GM23338 (cell line): ENCODE data around the gene NUAK2. TPM values are rescaled to one million over a fixed set of nuclear protein-coding genes. Genes with fewer than 3 reads are reported as not detected.

Source experiments
- ATAC-seq: fragments of 200-7000 bp; cut with Tn5 transposase; 3 replicates; pipeline ENCODE4 v1.9.1; 2020
- DNase-seq: peaks from one replicate; pipeline ENCODE4 v3.0.0-alpha.2; 2015; ENCODE audit warnings: low spot score
- H2AFZ ChIP-seq: fragments of 200-600 bp; sonication (generic); 2 replicates; pipeline ENCODE4 v1.8.0; 2016; ENCODE audit warnings: antibody characterized with exemption, mild to moderate bottlenecking, moderate library complexity
- H3F3A ChIP-seq: fragments of 200-600 bp; sonication (generic); replicated peaks from 2 replicates; pipeline ENCODE4 v1.8.0; 2017; ENCODE audit warnings: antibody characterized with exemption, mixed run types, low read depth
- H3K27ac ChIP-seq: fragments of 200-600 bp; sonication (generic); 2 replicates; pipeline ENCODE4 v1.6.1; 2016; ENCODE audit warnings: low read depth
- H3K27me3 ChIP-seq: fragments of 200-600 bp; sonication (generic); 2 replicates; pipeline ENCODE4 v1.8.0; 2016; ENCODE audit warnings: mild to moderate bottlenecking, mixed run types, moderate library complexity; ENCODE audit not compliant: insufficient read depth
- H3K36me3 ChIP-seq: fragments of 200-600 bp; sonication (generic); 2 replicates; pipeline ENCODE4 v1.8.0; 2016; ENCODE audit warnings: mild to moderate bottlenecking; ENCODE audit not compliant: insufficient read depth
- H3K4me1 ChIP-seq: fragments of 200-600 bp; sonication (generic); 2 replicates; pipeline ENCODE4 v1.8.0; 2016; ENCODE audit warnings: mild to moderate bottlenecking, moderate library complexity; ENCODE audit not compliant: insufficient read depth
- H3K4me2 ChIP-seq: fragments of 200-600 bp; sonication (generic); 2 replicates; pipeline ENCODE4 v1.7.1; 2017; ENCODE audit warnings: mixed run types
- H3K4me3 ChIP-seq: fragments of 200-600 bp; sonication (generic); 2 replicates; pipeline ENCODE4 v1.6.1; 2016; ENCODE audit warnings: mixed run types
- H3K79me2 ChIP-seq: fragments of 200-600 bp; sonication (generic); replicated peaks from 2 replicates; pipeline ENCODE4 v1.8.0; 2017; ENCODE audit warnings: mild to moderate bottlenecking; ENCODE audit not compliant: insufficient read depth
- H3K9me2 ChIP-seq: fragments of 200-600 bp; sonication (generic); 2 replicates; pipeline ENCODE4 v1.8.0; 2017; ENCODE audit not compliant: insufficient read depth
- H4K20me1 ChIP-seq: fragments of 200-600 bp; sonication (generic); replicated peaks from 2 replicates; pipeline ENCODE4 v1.8.0; 2017; ENCODE audit warnings: mild to moderate bottlenecking; ENCODE audit not compliant: insufficient read depth
- H3K27ac Mint-ChIP-seq: 2 replicates; pipeline ENCODE4 v1.8.0; 2020; ENCODE audit warnings: inconsistent platforms, mild to moderate bottlenecking, moderate library complexity, mixed read lengths
- H3K27me3 Mint-ChIP-seq: 3 replicates; pipeline ENCODE4 v1.8.0; 2022; ENCODE audit warnings: low read depth, mild to moderate bottlenecking, moderate library complexity, mixed read lengths, inconsistent platforms; ENCODE audit not compliant: insufficient read depth, poor library complexity
- H3K36me3 Mint-ChIP-seq: 3 replicates; pipeline ENCODE4 v1.8.0; 2021; ENCODE audit warnings: low read depth, mild to moderate bottlenecking, inconsistent platforms, moderate library complexity, mixed read lengths
- H3K4me1 Mint-ChIP-seq: 3 replicates; pipeline ENCODE4 v1.8.0; 2020; ENCODE audit warnings: mild to moderate bottlenecking, inconsistent platforms, mixed read lengths
- H3K4me3 Mint-ChIP-seq: 3 replicates; pipeline ENCODE4 v1.8.0; 2021; ENCODE audit warnings: moderate library complexity, mild to moderate bottlenecking, inconsistent platforms, mixed read lengths
- H3K9me3 Mint-ChIP-seq: 3 replicates; pipeline ENCODE4 v1.8.0; 2020; ENCODE audit warnings: moderate library complexity, mild to moderate bottlenecking, inconsistent platforms, mixed read lengths
- EZH2 ChIP-seq: fragments of 200-600 bp; sonication (generic); IDR thresholded peaks from one replicate; pipeline ENCODE4 v1.8.0; 2017; ENCODE audit warnings: antibody characterized with exemption, mild to moderate bottlenecking, low read depth; ENCODE audit not compliant: unreplicated experiment
- NANOG ChIP-seq: IDR thresholded peaks from 2 replicates; pipeline ENCODE4 v1.6.1; 2016; ENCODE audit warnings: antibody characterized with exemption, borderline replicate concordance
- ZNF114 ChIP-seq: fragments of 250-450 bp; sonication (Bioruptor Pico); IDR thresholded peaks from 2 replicates; pipeline ENCODE4 v1.5.0; 2020; ENCODE audit warnings: mild to moderate bottlenecking, moderate library complexity
- polyA plus RNA-seq: library from polyadenylated mRNA; unstranded; fragments of >200 nt; fragmentation: Nextera tagmentation; extraction: Ambion mirVana; gene quantifications from 2 replicates; pipeline ENCODE4 v1.2.1, GENCODE V29; 2016
- total RNA-seq: library from RNA; depleted of rRNA; stranded (reverse); fragments of >200 nt; shearing (Covaris generic); gene quantifications from 2 replicates; pipeline ENCODE4 v1.2.3, GENCODE V29; 2014
- TF ChIP-seq, protein P1 (sequence below): IDR thresholded peaks from one replicate; pipeline ENCODE4 v1.6.1; 2018; ENCODE audit warnings: antibody characterized with exemption; ENCODE audit not compliant: unreplicated experiment
- TF ChIP-seq, protein P2 (sequence below), 2 experiments: fragments of 200-600 bp in 1 of 2; sonication (generic) in 1 of 2; conservative IDR thresholded peaks; 2 replicates each; pipeline versions ENCODE4 v1.5.1 to v1.6.1; 2016 to 2017; ENCODE audit warnings: antibody characterized with exemption in 2 of 2, low read depth in 2 of 2, mild to moderate bottlenecking in 2 of 2, moderate library complexity in 1 of 2

Gene NUAK2
- total and polyA plus RNA-seq, 2 experiments from 2014 or later = 7.8 to 15.3 TPM

DNA sequence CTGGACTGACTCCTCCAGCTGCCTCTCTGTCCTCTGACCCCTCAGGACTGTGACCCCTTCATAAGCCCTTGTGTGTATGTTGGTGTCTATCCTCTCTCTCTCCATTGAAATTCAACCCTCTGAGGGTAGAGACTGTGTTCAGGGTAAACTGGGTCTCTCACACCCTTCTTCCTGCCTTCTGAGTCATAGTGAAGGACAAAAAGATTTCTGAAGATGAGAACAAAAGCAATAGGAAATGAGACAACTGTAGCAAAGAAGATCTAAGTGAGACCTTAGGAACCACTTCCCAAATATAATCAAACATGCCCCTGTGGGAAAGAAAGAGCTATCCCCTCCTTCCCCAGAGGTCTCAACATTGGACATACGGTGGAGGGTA, 16.9 kb downstream of the NUAK2 start (continued):
- TF ChIP-seq, protein P1, sequence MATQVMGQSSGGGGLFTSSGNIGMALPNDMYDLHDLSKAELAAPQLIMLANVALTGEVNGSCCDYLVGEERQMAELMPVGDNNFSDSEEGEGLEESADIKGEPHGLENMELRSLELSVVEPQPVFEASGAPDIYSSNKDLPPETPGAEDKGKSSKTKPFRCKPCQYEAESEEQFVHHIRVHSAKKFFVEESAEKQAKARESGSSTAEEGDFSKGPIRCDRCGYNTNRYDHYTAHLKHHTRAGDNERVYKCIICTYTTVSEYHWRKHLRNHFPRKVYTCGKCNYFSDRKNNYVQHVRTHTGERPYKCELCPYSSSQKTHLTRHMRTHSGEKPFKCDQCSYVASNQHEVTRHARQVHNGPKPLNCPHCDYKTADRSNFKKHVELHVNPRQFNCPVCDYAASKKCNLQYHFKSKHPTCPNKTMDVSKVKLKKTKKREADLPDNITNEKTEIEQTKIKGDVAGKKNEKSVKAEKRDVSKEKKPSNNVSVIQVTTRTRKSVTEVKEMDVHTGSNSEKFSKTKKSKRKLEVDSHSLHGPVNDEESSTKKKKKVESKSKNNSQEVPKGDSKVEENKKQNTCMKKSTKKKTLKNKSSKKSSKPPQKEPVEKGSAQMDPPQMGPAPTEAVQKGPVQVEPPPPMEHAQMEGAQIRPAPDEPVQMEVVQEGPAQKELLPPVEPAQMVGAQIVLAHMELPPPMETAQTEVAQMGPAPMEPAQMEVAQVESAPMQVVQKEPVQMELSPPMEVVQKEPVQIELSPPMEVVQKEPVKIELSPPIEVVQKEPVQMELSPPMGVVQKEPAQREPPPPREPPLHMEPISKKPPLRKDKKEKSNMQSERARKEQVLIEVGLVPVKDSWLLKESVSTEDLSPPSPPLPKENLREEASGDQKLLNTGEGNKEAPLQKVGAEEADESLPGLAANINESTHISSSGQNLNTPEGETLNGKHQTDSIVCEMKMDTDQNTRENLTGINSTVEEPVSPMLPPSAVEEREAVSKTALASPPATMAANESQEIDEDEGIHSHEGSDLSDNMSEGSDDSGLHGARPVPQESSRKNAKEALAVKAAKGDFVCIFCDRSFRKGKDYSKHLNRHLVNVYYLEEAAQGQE = no peak
- TF ChIP-seq ZNF114 (CRISPR knock-in tag) (no peak), NANOG (no peak)

DNA sequence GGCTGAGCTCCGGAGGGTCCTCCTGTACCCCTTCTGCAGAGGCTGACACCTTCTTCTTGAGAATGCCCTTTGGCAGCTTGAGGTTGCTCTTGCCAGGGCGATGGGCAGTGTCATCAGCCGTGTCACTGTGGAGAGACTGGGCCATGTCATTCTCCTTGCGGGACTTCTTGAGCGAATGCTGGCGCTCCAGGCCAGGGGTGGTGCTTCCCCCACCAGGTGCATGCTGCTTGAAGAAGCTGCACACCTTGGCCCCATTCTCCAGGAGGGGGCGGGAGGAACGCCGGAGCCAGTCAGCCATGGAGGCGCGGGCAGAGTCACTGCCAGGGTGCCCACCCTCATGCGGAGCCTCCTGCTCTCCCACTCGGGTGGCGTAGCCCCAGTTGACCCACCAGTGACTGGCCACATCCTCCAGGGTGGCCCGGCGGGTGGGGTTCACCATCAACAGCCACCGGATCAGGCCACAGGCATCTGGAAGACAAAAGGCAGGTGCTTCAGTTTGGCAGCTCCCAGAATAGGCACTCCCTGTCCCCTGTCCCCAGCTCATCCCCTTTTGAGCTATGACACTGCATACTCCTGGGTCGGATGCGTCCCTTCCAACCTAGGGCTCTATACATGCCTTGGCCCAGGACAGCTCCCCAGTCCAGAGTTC, 17.4 kb downstream of the NUAK2 start:
- no peaks in the 10 kb centered on the region for H4K20me1 ChIP-seq
- Mint-ChIP-seq H3K36me3 (peaks cover 69% of the 10 kb centered on the region), H3K4me1 (peaks cover 33% of the 10 kb centered on the region)

More for the DNA sequence above, 17.4 kb downstream of the NUAK2 start:
- Histone ChIP-seq H3F3A (peaks cover 12% of the 10 kb centered on the region), H3K79me2 (peaks cover 4% of the 10 kb centered on the region; the same call in 1 of the 2 replicates), H3K27ac (peak overlapping the region; percentile 100; the same call in 1 of the 2 replicates), H3K9me2 (no peaks in the 10 kb centered on the region), H3K27me3 (no peaks in the 10 kb centered on the region), H2AFZ (no peak overlapping the region), H3K4me2 (no peak overlapping the region), H3K4me1 (peaks cover 25% of the 10 kb centered on the region), H3K36me3 (peaks cover 29% of the 10 kb centered on the region), H3K4me3 (no peak overlapping the region)
- ATAC-seq (no peak), DNase-seq (no peak)
- TF ChIP-seq EZH2 = no peak
- TF ChIP-seq, protein P1 = no peak
- TF ChIP-seq, protein P2, sequence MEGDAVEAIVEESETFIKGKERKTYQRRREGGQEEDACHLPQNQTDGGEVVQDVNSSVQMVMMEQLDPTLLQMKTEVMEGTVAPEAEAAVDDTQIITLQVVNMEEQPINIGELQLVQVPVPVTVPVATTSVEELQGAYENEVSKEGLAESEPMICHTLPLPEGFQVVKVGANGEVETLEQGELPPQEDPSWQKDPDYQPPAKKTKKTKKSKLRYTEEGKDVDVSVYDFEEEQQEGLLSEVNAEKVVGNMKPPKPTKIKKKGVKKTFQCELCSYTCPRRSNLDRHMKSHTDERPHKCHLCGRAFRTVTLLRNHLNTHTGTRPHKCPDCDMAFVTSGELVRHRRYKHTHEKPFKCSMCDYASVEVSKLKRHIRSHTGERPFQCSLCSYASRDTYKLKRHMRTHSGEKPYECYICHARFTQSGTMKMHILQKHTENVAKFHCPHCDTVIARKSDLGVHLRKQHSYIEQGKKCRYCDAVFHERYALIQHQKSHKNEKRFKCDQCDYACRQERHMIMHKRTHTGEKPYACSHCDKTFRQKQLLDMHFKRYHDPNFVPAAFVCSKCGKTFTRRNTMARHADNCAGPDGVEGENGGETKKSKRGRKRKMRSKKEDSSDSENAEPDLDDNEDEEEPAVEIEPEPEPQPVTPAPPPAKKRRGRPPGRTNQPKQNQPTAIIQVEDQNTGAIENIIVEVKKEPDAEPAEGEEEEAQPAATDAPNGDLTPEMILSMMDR (conservative IDR thresholded peaks at IDR 0.05; ENCODE audit: low read depth in 2 of 2) = 0 out of 4 replicates have a peak, but pooled peaks of 1 of the 2 experiments have one; percentile 6
- Mint-ChIP-seq H3K27ac (peak overlapping the region; percentile 79), H3K9me3 (no peaks in the 10 kb centered on the region), H3K4me3 (no peak overlapping the region), H3K27me3 (peaks cover 15% of the 10 kb centered on the region)
